HG02798 (cell line): ENCODE data around the gene NHLRC4.

Source experiments
- ATAC-seq: cut with Tn5 transposase; IDR thresholded peaks from one replicate; pipeline ENCODE4 v1.9.1; 2021; ENCODE audit warnings: mild to moderate bottlenecking; ENCODE audit not compliant: unreplicated experiment, poor library complexity

The NHLRC4 gene

GRCh38 chr16:566475-567372 is at the start of gene NHLRC4:
Gene NHLRC4 (plus strand): TSS chr16:567005. CDS start chr16:568048, 1,043 bp downstream.
- ATAC-seq, result no peak

GRCh38 chr16:518858-519257 is 47.9 kb upstream of the NHLRC4 start:
- no peak for ATAC-seq

GRCh38 chr16:519425-519824 is 47.4 kb upstream of the NHLRC4 start:
- ATAC-seq, result no peak

GRCh38 chr16:519841-520687 is 46.7 kb upstream of the NHLRC4 start:
- ATAC-seq, result no peak

- no peak for ATAC-seq
Measured at GRCh38 chr16:520847-521246, 46.0 kb upstream of the NHLRC4 start.

GRCh38 chr16:521381-522210 is 45.2 kb upstream of the NHLRC4 start:
- no peak for ATAC-seq

- no peak for ATAC-seq
Measured at GRCh38 chr16:522320-523096, 44.3 kb upstream of the NHLRC4 start.

- ATAC-seq, result no peak
Measured at GRCh38 chr16:523097-523741, 43.6 kb upstream of the NHLRC4 start.

GRCh38 chr16:524274-525040 is 42.3 kb upstream of the NHLRC4 start:
- ATAC-seq, result no peak

- ATAC-seq, result no peak
Measured at GRCh38 chr16:525123-525519, 41.7 kb upstream of the NHLRC4 start.

- no peak for ATAC-seq
Measured at GRCh38 chr16:525520-526180, 41.2 kb upstream of the NHLRC4 start.

- no peak for ATAC-seq
Measured at GRCh38 chr16:526181-527014, 40.4 kb upstream of the NHLRC4 start.

- ATAC-seq, result peak; percentile 76
Measured at GRCh38 chr16:527015-527903, 39.5 kb upstream of the NHLRC4 start, which contains the start of gene CAPN15. Gene CAPN15 (plus strand): TSS chr16:527712. CDS start chr16:546839, 19,127 bp downstream.

- peak; percentile 4 for ATAC-seq
Measured at GRCh38 chr16:528111-529011, 38.4 kb upstream of the NHLRC4 start.

- no peak for ATAC-seq
Measured at GRCh38 chr16:529012-529575, 37.7 kb upstream of the NHLRC4 start.
